Hepatocyte (in vitro differentiated cells): ENCODE results near the gene TMEM135. TPM values are rescaled to one million over a fixed set of nuclear protein-coding genes. Genes with fewer than 3 reads are reported as not detected.

Source experiments
- DNase-seq: peaks from one replicate; pipeline ENCODE4 v3.0.0-alpha.2; 2016; ENCODE audit warnings: low spot score
- H2AFZ ChIP-seq: fragments of 200-600 bp; sonication (generic); 2 replicates; pipeline ENCODE4 v1.6.0; 2016; ENCODE audit warnings: antibody characterized with exemption, mild to moderate bottlenecking
- H3K27ac ChIP-seq: fragments of 200-600 bp; sonication (generic); 2 replicates; pipeline ENCODE4 v1.5.1; 2016; ENCODE audit warnings: mild to moderate bottlenecking
- H3K27me3 ChIP-seq: fragments of 200-600 bp; sonication (generic); 2 replicates; pipeline ENCODE4 v1.6.1; 2016
- H3K36me3 ChIP-seq: fragments of 200-600 bp; sonication (generic); replicated peaks from 2 replicates; pipeline ENCODE4 v1.5.1; 2016; ENCODE audit warnings: low read depth; ENCODE audit not compliant: insufficient read depth
- H3K4me1 ChIP-seq: fragments of 200-600 bp; sonication (generic); 2 replicates; pipeline ENCODE4 v1.5.1; 2016; ENCODE audit warnings: mild to moderate bottlenecking, moderate library complexity; ENCODE audit not compliant: insufficient read depth
- H3K4me2 ChIP-seq: fragments of 200-600 bp; sonication (generic); 2 replicates; pipeline ENCODE4 v1.6.0; 2016
- H3K4me3 ChIP-seq: fragments of 200-600 bp; sonication (generic); 2 replicates; pipeline ENCODE4 v1.5.1; 2016; ENCODE audit warnings: mild to moderate bottlenecking
- H3K79me2 ChIP-seq: fragments of 200-600 bp; sonication (generic); 2 replicates; pipeline ENCODE4 v1.6.0; 2017; ENCODE audit warnings: mild to moderate bottlenecking
- H3K9me2 ChIP-seq: fragments of 200-600 bp; sonication (generic); replicated peaks from 2 replicates; pipeline ENCODE4 v1.6.0; 2017; ENCODE audit warnings: mild to moderate bottlenecking; ENCODE audit not compliant: insufficient read depth
- H3K9me3 ChIP-seq: fragments of 200-600 bp; sonication (generic); 2 replicates; pipeline ENCODE4 v1.5.1; 2016; ENCODE audit warnings: low read depth, mild to moderate bottlenecking
- H4K20me1 ChIP-seq: fragments of 200-600 bp; sonication (generic); 2 replicates; pipeline ENCODE4 v1.6.0; 2016; ENCODE audit warnings: mild to moderate bottlenecking; ENCODE audit not compliant: insufficient read depth, poor library complexity, severe bottlenecking
- EZH2 ChIP-seq: fragments of 200-600 bp; sonication (generic); IDR thresholded peaks from 2 replicates; pipeline ENCODE4 v1.6.1; 2016; ENCODE audit warnings: antibody characterized with exemption, mild to moderate bottlenecking, borderline replicate concordance
- EZH2phosphoT487 ChIP-seq: fragments of 200-600 bp; sonication (generic); IDR thresholded peaks from one replicate; pipeline ENCODE4 v1.6.1; 2018; ENCODE audit warnings: antibody characterized with exemption, mild to moderate bottlenecking, low read depth, moderate library complexity; ENCODE audit not compliant: unreplicated experiment, severe bottlenecking
- WGBS: methylation state at CpG from one replicate; pipeline ENCODE4 v1.1.6; 2016; ENCODE audit warnings: low lambda C conversion rate; ENCODE audit errors: missing lambda C conversion rate; 5-methylcytosine and 5-hydroxymethylcytosine counted together
- polyA plus RNA-seq: library from polyadenylated mRNA; unstranded; fragments of >200 nt; fragmentation: Nextera tagmentation; extraction: Ambion mirVana; gene quantifications from 2 replicates; pipeline ENCODE4 v1.2.1, GENCODE V29; 2016
- total RNA-seq: library from RNA; depleted of rRNA; stranded (reverse); fragments of >200 nt; gene quantifications from 2 replicates; pipeline ENCODE4 v1.2.3, GENCODE V29; 2014
- TF ChIP-seq, protein P1 (sequence below): fragments of 200-600 bp; sonication (generic); IDR thresholded peaks from 2 replicates; pipeline ENCODE4 v1.5.1; 2016; ENCODE audit warnings: antibody characterized with exemption, mild to moderate bottlenecking; ENCODE audit not compliant: poor library complexity

Gene TMEM135
- total and polyA plus RNA-seq, 2 experiments from 2014 or later, result 26.7 to 52.0 TPM

DNA sequence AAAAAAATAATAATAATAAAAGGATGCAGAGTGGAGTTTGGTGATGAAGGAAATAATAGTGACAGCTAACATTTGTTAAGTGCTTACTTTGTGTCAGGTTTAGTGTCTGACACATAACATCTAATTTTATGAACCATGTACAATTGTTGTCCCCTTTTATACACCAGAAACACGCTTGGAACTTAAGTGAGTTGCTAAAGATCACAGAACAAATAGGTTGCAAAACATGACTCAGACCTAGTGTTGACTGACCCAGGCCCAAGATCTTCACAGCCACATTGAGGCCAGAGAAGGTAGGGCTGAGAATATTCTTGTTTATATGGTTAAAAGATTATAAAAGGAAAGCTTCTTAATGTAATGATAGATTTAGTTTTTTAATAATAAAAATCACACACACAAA is 25.6 kb upstream of the TMEM135 start:
- Histone ChIP-seq H2AFZ (no peak overlapping the region), H3K27me3 (no peaks in the 10 kb centered on the region), H3K36me3 (no peaks in the 10 kb centered on the region), H3K27ac (no peak overlapping the region), H3K79me2 (no peaks in the 10 kb centered on the region), H3K9me3 (no peaks in the 10 kb centered on the region), H3K9me2 (no peaks in the 10 kb centered on the region), H4K20me1 (no peaks in the 10 kb centered on the region), H3K4me2 (no peak overlapping the region), H3K4me1 (no peaks in the 10 kb centered on the region), H3K4me3 (no peak overlapping the region)
- TF ChIP-seq EZH2phosphoT487 (no peak), EZH2 (no peak)
- TF ChIP-seq, protein P1, sequence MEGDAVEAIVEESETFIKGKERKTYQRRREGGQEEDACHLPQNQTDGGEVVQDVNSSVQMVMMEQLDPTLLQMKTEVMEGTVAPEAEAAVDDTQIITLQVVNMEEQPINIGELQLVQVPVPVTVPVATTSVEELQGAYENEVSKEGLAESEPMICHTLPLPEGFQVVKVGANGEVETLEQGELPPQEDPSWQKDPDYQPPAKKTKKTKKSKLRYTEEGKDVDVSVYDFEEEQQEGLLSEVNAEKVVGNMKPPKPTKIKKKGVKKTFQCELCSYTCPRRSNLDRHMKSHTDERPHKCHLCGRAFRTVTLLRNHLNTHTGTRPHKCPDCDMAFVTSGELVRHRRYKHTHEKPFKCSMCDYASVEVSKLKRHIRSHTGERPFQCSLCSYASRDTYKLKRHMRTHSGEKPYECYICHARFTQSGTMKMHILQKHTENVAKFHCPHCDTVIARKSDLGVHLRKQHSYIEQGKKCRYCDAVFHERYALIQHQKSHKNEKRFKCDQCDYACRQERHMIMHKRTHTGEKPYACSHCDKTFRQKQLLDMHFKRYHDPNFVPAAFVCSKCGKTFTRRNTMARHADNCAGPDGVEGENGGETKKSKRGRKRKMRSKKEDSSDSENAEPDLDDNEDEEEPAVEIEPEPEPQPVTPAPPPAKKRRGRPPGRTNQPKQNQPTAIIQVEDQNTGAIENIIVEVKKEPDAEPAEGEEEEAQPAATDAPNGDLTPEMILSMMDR, result no peak
- DNase-seq, result no peak
- 34% methylated on average over 1 of the region's 1 CpG for WGBS

DNA sequence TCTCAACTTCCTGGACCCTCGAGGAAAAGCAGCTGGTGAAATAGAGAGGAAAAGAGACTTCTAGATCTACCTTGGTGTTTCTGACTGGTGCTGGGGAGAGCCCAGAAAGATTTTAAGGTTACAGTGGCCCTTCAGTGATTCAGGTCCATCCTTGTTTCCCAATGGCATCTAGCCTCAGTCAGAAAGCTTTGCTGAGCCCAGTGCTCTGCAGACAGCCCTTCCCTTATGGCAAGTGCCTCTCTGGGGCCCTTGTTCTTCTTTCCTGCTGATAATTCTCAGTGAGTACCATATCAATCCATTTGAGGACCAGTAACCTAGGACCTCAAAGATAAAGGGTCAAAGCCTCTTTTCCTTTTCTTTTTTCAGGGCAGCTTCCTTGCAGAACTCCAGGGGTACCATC is 25.1 kb upstream of the TMEM135 start:
- no peaks in the 10 kb centered on the region for H3K79me2 ChIP-seq
- no peaks in the 10 kb centered on the region for H3K36me3 ChIP-seq
- no peak overlapping the region for H3K4me3 ChIP-seq
- no peaks in the 10 kb centered on the region for H3K9me2 ChIP-seq
- TF ChIP-seq EZH2phosphoT487 (no peak), EZH2 (no peak)
- TF ChIP-seq, protein P1, result no peak
- no peak overlapping the region for H3K4me2 ChIP-seq
- no peaks in the 10 kb centered on the region for H4K20me1 ChIP-seq
- DNase-seq, result no peak
- no peaks in the 10 kb centered on the region for H3K27me3 ChIP-seq
- 62% methylated on average over 1 of the region's 1 CpG for WGBS
- no peak overlapping the region for H2AFZ ChIP-seq
- H3K27ac ChIP-seq, result no peak overlapping the region
- H3K9me3 ChIP-seq, result no peaks in the 10 kb centered on the region
- H3K4me1 ChIP-seq, result no peaks in the 10 kb centered on the region

DNA sequence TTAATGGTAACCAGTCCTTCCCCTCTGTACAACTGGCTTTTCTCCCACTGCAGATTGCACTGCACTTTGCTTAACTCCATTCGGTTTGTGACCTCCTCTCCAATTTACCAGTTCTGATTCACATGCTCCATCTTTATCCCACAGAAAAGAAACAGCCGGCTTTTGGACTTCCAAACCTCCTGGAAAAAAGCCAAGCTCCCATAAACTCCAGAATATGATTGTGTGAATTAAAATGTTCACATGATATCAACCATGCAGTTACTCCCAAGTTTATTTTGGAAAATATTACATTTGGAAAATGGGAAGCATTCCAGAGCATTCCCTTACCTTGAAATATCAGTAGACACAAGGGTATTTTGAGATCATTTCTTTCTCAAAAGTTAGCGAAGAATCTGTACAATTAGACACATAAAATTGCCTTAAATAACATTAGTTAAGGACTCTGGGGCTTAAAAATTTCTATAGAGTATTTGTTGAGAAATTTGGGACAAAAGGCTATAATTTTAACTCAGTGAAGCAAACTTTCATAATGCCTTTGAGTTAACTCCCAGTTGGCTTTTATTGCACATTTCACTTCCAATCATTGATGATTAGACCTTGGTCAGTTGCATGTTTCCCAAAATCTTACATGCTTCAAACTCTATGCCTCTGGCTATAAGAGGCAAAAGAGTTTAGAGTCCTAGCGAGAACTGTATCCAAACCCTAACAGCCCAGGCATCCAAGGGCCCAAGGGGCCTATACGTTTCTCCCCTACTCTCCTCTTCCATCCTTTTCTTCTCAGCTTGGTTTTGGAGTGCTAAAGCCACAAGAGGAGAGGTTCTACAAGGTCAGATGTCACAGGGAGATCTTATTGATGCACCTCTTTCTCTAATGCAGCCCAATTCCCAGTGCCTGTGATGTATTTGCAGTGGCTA is 23.6 kb upstream of the TMEM135 start:
- no peaks in the 10 kb centered on the region for H3K27me3 ChIP-seq
- no peaks in the 10 kb centered on the region for H3K4me1 ChIP-seq
- H3K9me2 ChIP-seq, result no peaks in the 10 kb centered on the region
- WGBS, result 84% methylated on average over 5 of the region's 5 CpGs
- H3K27ac ChIP-seq, result no peak overlapping the region
- peak; percentile 23 for DNase-seq
- H3K36me3 ChIP-seq, result no peaks in the 10 kb centered on the region
- no peaks in the 10 kb centered on the region for H3K9me3 ChIP-seq
- no peaks in the 10 kb centered on the region for H3K79me2 ChIP-seq
- no peak overlapping the region for H2AFZ ChIP-seq
- H3K4me3 ChIP-seq, result no peak overlapping the region
- no peak overlapping the region for H3K4me2 ChIP-seq
- no peaks in the 10 kb centered on the region for H4K20me1 ChIP-seq
- TF ChIP-seq EZH2 (no peak), EZH2phosphoT487 (no peak)
- TF ChIP-seq, protein P1, result no peak
